PC-3 (cell line): ENCODE measurements around the gene MASP1. TPM values are rescaled to one million over a fixed set of nuclear protein-coding genes. Genes with fewer than 3 reads are reported as not detected.

ENCODE experiments used
- ATAC-seq: fragments of 200-7000 bp; cut with Tn5 transposase; 2 replicates; pipeline ENCODE4 v1.9.1; 2020; ENCODE audit warnings: mild to moderate bottlenecking, moderate library complexity
- BruUV-seq: library from RNA; stranded (reverse); fragments of 400-500 nt; replicated peaks from 2 replicates; lab custom pipeline; 2021; lab: Mats Ljungman, UMichigan
- CTCF ChIA-PET: fragments of 300-600 bp; sonication (Branson Sonifier 250); formaldehyde crosslinking; loops from one replicate; lab custom pipeline; 2022; ENCODE audit warnings: antibody characterized with exemption; lab: Charles Lee
- POLR2A ChIA-PET: fragments of 300-600 bp; sonication (Branson Sonifier 250); formaldehyde crosslinking; loops from one replicate; lab custom pipeline; 2022; ENCODE audit warnings: antibody characterized with exemption; ENCODE audit not compliant: unreplicated experiment; lab: Charles Lee
- DNase-seq: peaks from one replicate; pipeline ENCODE4 v3.0.0-alpha.2; 2015
- H2AFZ ChIP-seq: fragments of 300-600 bp; sonication (generic); 2 replicates; pipeline ENCODE4 v1.6.0; 2016; ENCODE audit warnings: antibody characterized with exemption, low read length
- H3F3A ChIP-seq: fragments of 300-600 bp; sonication (generic); one replicate; pipeline ENCODE4 v1.6.0; 2017; ENCODE audit warnings: antibody characterized with exemption, low read length, control low read depth, mild to moderate bottlenecking; ENCODE audit not compliant: unreplicated experiment
- H3K27ac ChIP-seq: fragments of 300-600 bp; sonication (generic); 2 replicates; pipeline ENCODE4 v1.5.1; 2016; ENCODE audit warnings: mild to moderate bottlenecking, low read length
- H3K27me3 ChIP-seq: fragments of 300-600 bp; sonication (generic); 2 replicates; pipeline ENCODE4 v1.6.1; 2016; ENCODE audit warnings: low read length, mixed read lengths
- H3K36me3 ChIP-seq: fragments of 300-600 bp; sonication (generic); 2 replicates; pipeline ENCODE4 v1.6.1; 2016; ENCODE audit warnings: low read depth, mixed run types, low read length, mixed read lengths
- H3K4me1 ChIP-seq: fragments of 300-600 bp; sonication (generic); 2 replicates; pipeline ENCODE4 v1.5.1; 2016; ENCODE audit warnings: low read length; ENCODE audit not compliant: insufficient read depth
- H3K4me2 ChIP-seq: fragments of 300-600 bp; sonication (generic); 2 replicates; pipeline ENCODE4 v1.6.0; 2016; ENCODE audit warnings: low read length
- H3K4me3 ChIP-seq: fragments of 300-600 bp; sonication (generic); 2 replicates; pipeline ENCODE4 v1.5.1; 2016; ENCODE audit warnings: mild to moderate bottlenecking, low read length, mixed read lengths
- H3K79me2 ChIP-seq: fragments of 300-600 bp; sonication (generic); 2 replicates; pipeline ENCODE4 v1.6.1; 2017; ENCODE audit warnings: low read length, mixed read lengths
- H3K9ac ChIP-seq: fragments of 300-600 bp; sonication (generic); 2 replicates; pipeline ENCODE4 v1.6.0; 2016; ENCODE audit warnings: mild to moderate bottlenecking, low read length
- H3K9me2 ChIP-seq: fragments of 300-600 bp; sonication (generic); replicated peaks from 2 replicates; pipeline ENCODE4 v1.6.1; 2016; ENCODE audit warnings: mixed run types, low read length, mixed read lengths
- H3K9me3 ChIP-seq: fragments of 300-600 bp; sonication (generic); 2 replicates; pipeline ENCODE4 v1.6.1; 2016; ENCODE audit warnings: low read length, mixed read lengths
- H4K20me1 ChIP-seq: fragments of 300-600 bp; sonication (generic); 2 replicates; pipeline ENCODE4 v1.6.1; 2016; ENCODE audit warnings: low read length, mixed read lengths
- CTCF ChIP-seq: fragments of 300-600 bp; sonication (generic); conservative IDR thresholded peaks from 2 replicates; pipeline ENCODE4 v1.5.1; 2017; ENCODE audit warnings: antibody characterized with exemption, low read depth, mild to moderate bottlenecking, low read length
- EZH2 ChIP-seq: fragments of 300-600 bp; sonication (generic); IDR thresholded peaks from one replicate; pipeline ENCODE4 v1.6.1; 2017; ENCODE audit warnings: antibody characterized with exemption, mild to moderate bottlenecking, low read length; ENCODE audit not compliant: unreplicated experiment
- EZH2phosphoT487 ChIP-seq: fragments of 300-600 bp; sonication (generic); IDR thresholded peaks from 2 replicates; pipeline ENCODE4 v1.6.1; 2018; ENCODE audit warnings: mild to moderate bottlenecking, antibody characterized with exemption, low read length, borderline replicate concordance
- intact Hi-C: fragments of 100-400 bp; cut with micrococcal nuclease; formaldehyde crosslinking; loops from 2 replicates; pipeline ENCODE4 v1.9.0; 2023
- total RNA-seq: library from RNA; depleted of rRNA; stranded (reverse); fragments of >200 nt; gene quantifications from 2 replicates; pipeline ENCODE4 v1.2.3, GENCODE V29; 2014

MASP1 gene
- total RNA-seq, 1 experiment from 2014 or later, result 0.07 TPM

- ATAC-seq (no peak), DNase-seq (no peak)
- no peaks in the 10 kb centered on the region for H3K36me3 ChIP-seq
- no peaks in the 10 kb centered on the region for H4K20me1 ChIP-seq
- no peak overlapping the region for H3K9ac ChIP-seq
- no peaks in the 10 kb centered on the region for H3K9me2 ChIP-seq
- H3K27me3 ChIP-seq, result no peaks in the 10 kb centered on the region
- intact Hi-C loops, result no loop called here
- POLR2A ChIA-PET, result no interaction called here
- H3K4me3 ChIP-seq, result no peak overlapping the region
- TF ChIP-seq EZH2 (no peak), CTCF (no peak), EZH2phosphoT487 (no peak)
- H3K79me2 ChIP-seq, result no peaks in the 10 kb centered on the region
- no peaks in the 10 kb centered on the region for H3K4me1 ChIP-seq
- BruUV-seq, result no TSS peak
- H3K4me2 ChIP-seq, result no peak overlapping the region
- no peaks in the 10 kb centered on the region for H3F3A ChIP-seq
- CTCF ChIA-PET, result no interaction called here
- H2AFZ ChIP-seq, result no peak overlapping the region
- no peak overlapping the region for H3K27ac ChIP-seq
- H3K9me3 ChIP-seq, result no peaks in the 10 kb centered on the region
These were observed 53.3 kb downstream of the MASP1 start for GRCh38 chr3:187238239-187238638.

- Histone ChIP-seq H3K27me3 (no peaks in the 10 kb centered on the region), H3K27ac (no peak overlapping the region), H3K4me2 (no peak overlapping the region), H3K79me2 (no peaks in the 10 kb centered on the region), H3K9me2 (no peaks in the 10 kb centered on the region), H4K20me1 (no peaks in the 10 kb centered on the region), H3K36me3 (no peaks in the 10 kb centered on the region), H2AFZ (no peak overlapping the region), H3K9me3 (no peaks in the 10 kb centered on the region), H3F3A (no peaks in the 10 kb centered on the region), H3K4me1 (no peaks in the 10 kb centered on the region), H3K4me3 (no peak overlapping the region), H3K9ac (no peak overlapping the region)
- TF ChIP-seq EZH2, result no peak
- no peak for TF ChIP-seq EZH2phosphoT487
- TF ChIP-seq CTCF, result no peak
- DNase-seq (no peak), ATAC-seq (no peak)
- no TSS peak for BruUV-seq
- intact Hi-C loops, result no loop called here
- CTCF ChIA-PET, result no interaction called here
- POLR2A ChIA-PET, result no interaction called here
These were observed 53.8 kb downstream of the MASP1 start for GRCh38 chr3:187237741-187238140.

- TF ChIP-seq EZH2phosphoT487 (no peak), EZH2 (no peak), CTCF (no peak)
- Histone ChIP-seq H3K9me3 (no peaks in the 10 kb centered on the region), H3K4me3 (no peak overlapping the region), H3K36me3 (no peaks in the 10 kb centered on the region), H3F3A (no peaks in the 10 kb centered on the region), H3K79me2 (no peaks in the 10 kb centered on the region), H3K27ac (no peak overlapping the region), H3K9me2 (no peaks in the 10 kb centered on the region), H3K9ac (no peak overlapping the region), H3K4me1 (no peaks in the 10 kb centered on the region), H2AFZ (no peak overlapping the region), H4K20me1 (no peaks in the 10 kb centered on the region), H3K4me2 (no peak overlapping the region), H3K27me3 (peaks cover 5% of the 10 kb centered on the region; the same call in 1 of the 2 replicates)
- CTCF ChIA-PET, result no interaction called here
- intact Hi-C loops, result no loop called here
- no peak for DNase-seq
- no TSS peak for BruUV-seq
- ATAC-seq, result no peak
- POLR2A ChIA-PET, result no interaction called here
These were observed 54.6 kb downstream of the MASP1 start for GRCh38 chr3:187236962-187237361.
